ENCODE measurements around the gene ZNF92.

ZNF92 gene

DNA sequence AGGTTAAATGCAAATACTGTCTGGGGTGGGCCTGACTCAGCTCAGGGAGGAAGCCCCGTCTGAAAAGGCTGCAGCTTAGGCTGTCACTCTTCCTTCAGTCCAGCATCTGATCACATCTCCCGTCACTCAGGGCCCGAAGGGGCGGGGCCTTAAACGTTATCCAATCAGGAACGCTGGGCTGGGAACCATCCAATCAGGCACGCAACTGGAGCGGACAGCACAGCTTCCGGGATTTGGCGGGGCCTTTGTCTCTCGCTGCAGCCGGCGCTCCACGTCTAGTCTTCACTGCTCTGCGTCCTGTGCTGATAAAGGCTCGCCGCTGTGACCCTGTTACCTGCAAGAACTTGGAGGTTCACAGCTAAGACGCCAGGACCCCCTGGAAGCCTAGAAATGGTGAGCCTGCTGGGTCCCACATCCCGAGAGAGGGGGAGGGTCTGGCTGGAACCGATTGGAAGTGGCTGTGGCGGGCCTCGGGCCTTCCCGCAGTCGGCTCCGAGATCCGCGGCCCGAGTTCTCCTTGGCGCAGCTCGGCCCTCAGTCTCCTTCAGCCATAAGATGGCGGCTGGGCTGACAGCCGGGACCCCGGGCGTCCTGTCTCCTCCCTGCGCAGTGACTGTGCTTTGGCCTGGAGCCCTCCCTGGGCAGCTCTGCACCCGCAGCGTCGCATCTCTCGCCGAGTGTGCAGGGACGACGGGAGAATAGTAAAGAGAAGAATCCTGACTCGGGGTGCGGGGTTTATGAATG, at the start of gene ZNF92:
TSS of gene ZNF92 (plus strand) at position 248 of the 744 bp plus-strand sequence. CDS start at position 391, 143 bp downstream.
- Histone ChIP-seq H3K4me2 (ENCODE audit: insufficient read depth, low read length) (peak within 1 kb of the TSS; percentile 89), H3K36me3 (ENCODE audit: insufficient read depth, low read length) (peaks cover 33% of the 10 kb centered on the region), H2AFZ (ENCODE audit: low read depth, low read length) (peak within 1 kb of the TSS; percentile 91), H3K4me1 (ENCODE audit: insufficient read depth, low read length) (peaks cover 43% of the 10 kb centered on the region), H3K9me3 (ENCODE audit: insufficient read depth, low read length, severe bottlenecking) (no peaks in the 10 kb centered on the region), H3K9ac (ENCODE audit: low read depth, low read length) (peak within 1 kb of the TSS; percentile 87), H3K4me3 (ENCODE audit: low read depth in 1 of 2, low read length in 2 of 2) (peak within 1 kb of the TSS; percentile 76 to 86), H3K79me2 (ENCODE audit: insufficient read depth, low read length) (peaks cover 50% of the 10 kb centered on the region), H3K27me3 (ENCODE audit: insufficient read depth, low read length, poor library complexity) (no peaks in the 10 kb centered on the region), H3K27ac (ENCODE audit: low read length) (peak within 1 kb of the TSS; percentile 95), H4K20me1 (ENCODE audit: insufficient read depth, low read length) (peaks cover 35% of the 10 kb centered on the region)
- no peak for TF ChIP-seq EZH2 (IDR thresholded peaks at IDR 0.05; ENCODE audit: borderline replicate concordance, low read depth, low read length, severe bottlenecking)
- TF ChIP-seq, protein P1, sequence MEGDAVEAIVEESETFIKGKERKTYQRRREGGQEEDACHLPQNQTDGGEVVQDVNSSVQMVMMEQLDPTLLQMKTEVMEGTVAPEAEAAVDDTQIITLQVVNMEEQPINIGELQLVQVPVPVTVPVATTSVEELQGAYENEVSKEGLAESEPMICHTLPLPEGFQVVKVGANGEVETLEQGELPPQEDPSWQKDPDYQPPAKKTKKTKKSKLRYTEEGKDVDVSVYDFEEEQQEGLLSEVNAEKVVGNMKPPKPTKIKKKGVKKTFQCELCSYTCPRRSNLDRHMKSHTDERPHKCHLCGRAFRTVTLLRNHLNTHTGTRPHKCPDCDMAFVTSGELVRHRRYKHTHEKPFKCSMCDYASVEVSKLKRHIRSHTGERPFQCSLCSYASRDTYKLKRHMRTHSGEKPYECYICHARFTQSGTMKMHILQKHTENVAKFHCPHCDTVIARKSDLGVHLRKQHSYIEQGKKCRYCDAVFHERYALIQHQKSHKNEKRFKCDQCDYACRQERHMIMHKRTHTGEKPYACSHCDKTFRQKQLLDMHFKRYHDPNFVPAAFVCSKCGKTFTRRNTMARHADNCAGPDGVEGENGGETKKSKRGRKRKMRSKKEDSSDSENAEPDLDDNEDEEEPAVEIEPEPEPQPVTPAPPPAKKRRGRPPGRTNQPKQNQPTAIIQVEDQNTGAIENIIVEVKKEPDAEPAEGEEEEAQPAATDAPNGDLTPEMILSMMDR (IDR thresholded peaks at IDR 0.05; ENCODE audit: borderline replicate concordance, extremely low read depth, low read length, poor library complexity, severe bottlenecking) = no peak
- peak; percentile 97 for ATAC-seq (ENCODE audit: insufficient read depth, low read depth)
- peak; percentile 98 for DNase-seq

DNA sequence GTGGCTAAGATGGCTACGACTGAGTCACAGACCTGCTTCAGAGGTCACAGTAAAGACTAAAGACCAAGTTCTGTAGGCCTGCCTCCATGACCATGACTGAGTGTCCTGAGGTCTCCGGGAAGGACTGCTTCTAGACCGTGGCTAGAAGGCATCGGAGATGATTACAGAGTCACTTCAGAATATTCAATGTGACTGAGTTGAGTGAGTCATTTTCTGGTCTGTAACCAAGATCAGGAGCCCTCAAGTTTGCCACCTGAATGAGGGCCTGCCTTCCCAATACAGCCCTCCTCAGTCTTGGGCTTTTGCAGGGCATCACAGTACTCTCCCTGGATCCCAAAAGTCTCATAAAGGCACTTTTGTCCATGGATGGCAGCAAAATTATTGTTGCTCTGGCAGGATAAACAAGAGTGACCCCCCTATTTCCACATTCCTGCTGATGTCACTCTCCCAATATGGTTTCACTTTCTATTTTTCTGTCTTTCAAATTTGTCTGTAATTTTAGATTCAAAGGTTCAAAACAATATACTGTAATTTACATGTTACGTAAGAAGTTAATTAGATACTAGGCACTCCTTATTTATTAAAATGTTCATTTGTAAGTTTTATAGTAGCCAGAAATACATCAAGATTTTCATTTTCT, 47.7 kb upstream of the ZNF92 start:
- H2AFZ ChIP-seq (ENCODE audit: low read depth, low read length) = peak overlapping the region; percentile 66
- H3K4me1 ChIP-seq (ENCODE audit: insufficient read depth, low read length) = peaks cover 10% of the 10 kb centered on the region; the same call in 1 of the 2 replicates
- no peak overlapping the region; the same call in 1 of the 2 replicates for H3K9ac ChIP-seq (ENCODE audit: low read depth, low read length)
- no peak overlapping the region for H3K4me3 ChIP-seq (ENCODE audit: low read depth in 1 of 2, low read length in 2 of 2)
- no peaks in the 10 kb centered on the region for H3K27me3 ChIP-seq (ENCODE audit: insufficient read depth, low read length, poor library complexity)
- ATAC-seq (ENCODE audit: insufficient read depth, low read depth) (peak; percentile 54), DNase-seq (no peak)
- TF ChIP-seq EZH2 (IDR thresholded peaks at IDR 0.05; ENCODE audit: borderline replicate concordance, low read depth, low read length, severe bottlenecking) = no peak
- TF ChIP-seq, protein P1 (IDR thresholded peaks at IDR 0.05; ENCODE audit: borderline replicate concordance, extremely low read depth, low read length, poor library complexity, severe bottlenecking) = no peak
- H3K36me3 ChIP-seq (ENCODE audit: insufficient read depth, low read length) = no peaks in the 10 kb centered on the region
- H3K4me2 ChIP-seq (ENCODE audit: insufficient read depth, low read length) = peak overlapping the region; percentile 10; the same call in 1 of the 2 replicates
- no peaks in the 10 kb centered on the region for H3K79me2 ChIP-seq (ENCODE audit: insufficient read depth, low read length)
- no peaks in the 10 kb centered on the region for H4K20me1 ChIP-seq (ENCODE audit: insufficient read depth, low read length)
- H3K9me3 ChIP-seq (ENCODE audit: insufficient read depth, low read length, severe bottlenecking) = no peaks in the 10 kb centered on the region
- H3K27ac ChIP-seq (ENCODE audit: low read length) = peak overlapping the region; percentile 20; the same call in 1 of the 2 replicates

DNA sequence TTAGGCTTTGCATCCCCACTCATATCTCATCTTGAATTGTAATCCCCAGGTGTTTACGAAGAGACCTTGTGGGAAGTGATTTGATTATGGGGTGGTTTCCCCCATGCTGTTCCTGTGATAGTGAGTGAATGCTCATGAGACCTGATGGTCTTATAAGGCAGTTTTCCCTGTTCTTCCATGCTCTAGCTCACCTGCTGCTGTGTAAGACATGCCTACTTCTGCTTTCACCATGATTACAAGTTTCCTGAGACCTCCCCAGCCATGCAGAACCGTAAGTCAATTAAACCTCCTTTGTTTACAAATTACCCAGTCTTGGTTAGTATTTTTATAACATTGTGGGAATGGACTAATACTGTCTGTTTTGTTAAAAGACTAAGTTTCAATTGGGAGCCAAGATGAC, 35.3 kb upstream of the ZNF92 start:
- H3K27ac ChIP-seq (ENCODE audit: low read length) = no peak overlapping the region
- H3K79me2 ChIP-seq (ENCODE audit: insufficient read depth, low read length) = no peaks in the 10 kb centered on the region
- no peak overlapping the region for H3K4me2 ChIP-seq (ENCODE audit: insufficient read depth, low read length)
- H4K20me1 ChIP-seq (ENCODE audit: insufficient read depth, low read length) = no peaks in the 10 kb centered on the region
- no peak overlapping the region for H2AFZ ChIP-seq (ENCODE audit: low read depth, low read length)
- no peaks in the 10 kb centered on the region for H3K9me3 ChIP-seq (ENCODE audit: insufficient read depth, low read length, severe bottlenecking)
- no peak for DNase-seq
- H3K4me1 ChIP-seq (ENCODE audit: insufficient read depth, low read length) = no peaks in the 10 kb centered on the region
- no peaks in the 10 kb centered on the region for H3K36me3 ChIP-seq (ENCODE audit: insufficient read depth, low read length)
- ATAC-seq (ENCODE audit: insufficient read depth, low read depth) = no peak
- H3K27me3 ChIP-seq (ENCODE audit: insufficient read depth, low read length, poor library complexity) = no peaks in the 10 kb centered on the region
- TF ChIP-seq EZH2 (IDR thresholded peaks at IDR 0.05; ENCODE audit: borderline replicate concordance, low read depth, low read length, severe bottlenecking) = no peak
- TF ChIP-seq, protein P1 (IDR thresholded peaks at IDR 0.05; ENCODE audit: borderline replicate concordance, extremely low read depth, low read length, poor library complexity, severe bottlenecking) = no peak
- H3K9ac ChIP-seq (ENCODE audit: low read depth, low read length) = no peak overlapping the region
- H3K4me3 ChIP-seq (ENCODE audit: low read depth in 1 of 2, low read length in 2 of 2) = no peak overlapping the region
